Activated CD8-positive, alpha-beta memory T cell treated with anti-CD3 and anti-CD28 coated beads, Interleukin-2, amount 50 U/mL, for 24 hours (primary cell): ENCODE results near the gene PSEN2.

Source experiments
- DNase-seq: peaks from one replicate; pipeline ENCODE4 v3.0.0-alpha.2; 2020; ENCODE audit errors: extremely low read depth

The PSEN2 gene

DNA sequence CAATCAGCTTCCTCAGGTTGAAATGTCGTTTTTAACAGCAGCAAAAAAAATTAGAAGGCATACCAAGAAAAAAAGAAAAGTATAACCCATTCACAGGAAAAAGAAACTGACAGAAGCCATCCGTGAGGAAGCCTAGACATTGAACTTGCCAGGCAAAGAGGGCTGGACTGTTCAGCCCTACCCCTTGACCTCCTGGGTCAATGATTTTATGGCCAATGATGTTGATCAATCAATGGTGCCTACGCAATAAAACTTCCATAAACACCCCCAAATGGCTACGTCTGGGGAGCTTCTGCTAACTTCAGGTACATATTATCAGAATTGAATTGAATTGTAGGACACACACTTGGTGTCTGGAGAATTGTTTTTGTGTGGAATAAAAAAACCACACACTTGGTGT lies 4.8 kb upstream of the PSEN2 start:
- no peak for DNase-seq

DNA sequence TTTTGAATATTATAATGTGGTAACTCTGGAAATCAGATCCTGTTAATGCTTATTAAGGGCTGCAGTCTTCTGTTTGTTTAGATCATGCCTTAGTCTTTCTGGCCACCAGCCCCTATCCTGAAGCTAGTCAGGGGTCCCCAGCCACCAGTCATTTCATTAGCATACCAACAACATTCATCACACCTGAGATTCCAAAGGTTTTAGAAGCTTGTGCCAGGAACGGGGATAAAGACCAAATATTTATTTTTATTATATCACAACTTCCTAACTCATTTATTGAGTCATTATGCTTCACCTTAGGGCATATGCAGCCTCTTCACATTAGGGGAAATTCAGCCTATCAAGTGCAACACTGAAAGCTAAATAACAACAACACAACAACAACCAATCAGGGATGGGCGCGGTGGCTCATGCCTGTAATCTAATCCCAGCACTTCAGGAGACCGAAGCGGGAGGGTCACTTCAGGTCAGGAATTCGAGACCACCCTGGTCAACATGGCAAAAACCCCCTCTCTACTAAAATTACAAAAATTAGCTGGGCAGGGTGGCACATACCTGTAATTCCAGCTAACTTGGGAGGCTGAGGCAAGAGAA lies 2.9 kb upstream of the PSEN2 start:
- DNase-seq = no peak

DNA sequence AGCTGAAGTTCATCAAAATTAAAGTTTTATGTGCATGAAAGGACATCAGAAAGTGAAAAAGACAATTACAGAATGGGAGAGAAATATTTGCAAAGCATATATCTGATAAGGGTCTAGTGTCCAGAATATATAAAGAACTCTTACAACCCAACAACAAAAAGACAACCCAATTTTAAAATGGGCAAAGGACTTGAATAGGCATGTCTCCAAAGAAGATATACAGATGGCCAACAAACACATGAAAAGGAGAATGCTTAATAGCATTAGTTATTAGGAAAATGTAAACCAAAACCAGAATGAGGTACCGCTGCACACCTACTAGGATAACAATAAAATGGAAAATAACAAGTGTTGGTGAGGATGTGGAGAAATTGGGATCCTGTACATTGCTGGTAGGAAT lies 1.7 kb upstream of the PSEN2 start:
- DNase-seq = no peak

DNA sequence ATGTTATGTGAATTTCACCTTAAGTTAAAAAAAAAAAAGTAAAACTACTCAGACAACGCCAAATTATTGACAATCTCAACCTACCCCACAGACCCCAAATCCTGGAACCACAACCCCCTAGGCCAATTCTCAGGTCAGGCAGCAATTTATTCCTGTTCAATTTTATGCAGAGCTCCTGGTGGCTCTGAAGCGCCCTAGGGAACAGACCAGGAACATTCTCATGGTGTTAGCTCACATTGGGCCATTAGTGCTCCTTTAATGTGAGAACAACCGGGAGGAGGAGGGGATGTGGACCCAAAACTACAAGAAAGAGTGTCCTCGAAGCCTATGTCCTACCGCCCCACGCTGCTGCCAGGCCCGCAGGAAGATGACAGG lies 403 bp upstream of the PSEN2 start:
- no peak for DNase-seq

DNA sequence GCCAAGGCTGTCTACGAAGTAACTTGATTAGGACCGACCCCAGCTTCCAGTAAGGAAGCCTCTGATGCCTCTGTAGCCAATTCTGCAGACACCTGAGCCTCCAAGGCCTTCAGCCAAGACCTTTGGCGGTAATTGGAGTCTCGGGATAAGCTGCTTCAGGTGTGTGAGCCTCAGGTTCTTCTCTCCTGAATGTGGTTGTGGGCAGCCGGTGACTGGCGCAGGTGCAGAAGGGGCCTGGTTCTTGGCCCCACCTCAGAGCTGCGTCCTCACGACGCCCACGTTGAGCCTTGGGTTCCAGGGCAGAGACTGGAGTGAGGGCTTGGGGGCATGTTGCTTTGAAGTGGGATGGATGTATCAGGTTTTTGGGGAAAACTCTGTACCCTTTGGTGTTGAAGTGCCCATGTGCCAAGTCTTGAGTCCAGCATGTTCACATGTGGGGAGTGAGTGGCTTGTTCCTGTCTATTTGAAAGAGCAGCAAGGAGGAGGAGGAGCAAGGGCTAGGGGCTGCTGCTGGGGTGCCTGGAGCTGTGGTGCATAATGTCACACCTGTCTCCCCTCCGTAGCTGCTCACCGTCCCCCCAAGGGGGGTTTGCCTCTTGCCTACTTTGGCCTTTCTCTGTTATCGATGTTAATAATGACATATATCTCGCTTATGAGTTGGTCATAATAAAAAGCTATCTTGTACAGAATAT lies 1.4 kb downstream of the PSEN2 start:
- DNase-seq = no peak

DNA sequence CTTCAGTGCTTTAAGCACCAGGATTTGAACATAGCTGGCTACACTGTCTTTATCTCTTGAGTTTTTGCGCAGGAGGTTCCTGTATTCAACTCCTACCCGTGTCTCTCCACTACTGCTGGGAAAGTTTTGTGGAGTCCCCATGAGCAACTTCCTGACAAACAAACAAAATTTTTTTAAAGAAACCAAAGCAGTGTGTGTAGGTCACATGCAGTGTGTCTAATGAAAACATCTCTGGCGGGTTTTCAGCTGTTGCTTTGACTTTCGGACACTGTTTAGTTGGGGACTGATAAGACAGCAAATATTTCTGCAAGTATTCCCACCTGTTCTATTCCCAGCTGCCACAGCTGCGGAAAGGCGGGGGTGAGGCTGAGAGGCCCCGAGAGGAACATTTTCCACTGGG lies 2.0 kb downstream of the PSEN2 start:
- DNase-seq = no peak

DNA sequence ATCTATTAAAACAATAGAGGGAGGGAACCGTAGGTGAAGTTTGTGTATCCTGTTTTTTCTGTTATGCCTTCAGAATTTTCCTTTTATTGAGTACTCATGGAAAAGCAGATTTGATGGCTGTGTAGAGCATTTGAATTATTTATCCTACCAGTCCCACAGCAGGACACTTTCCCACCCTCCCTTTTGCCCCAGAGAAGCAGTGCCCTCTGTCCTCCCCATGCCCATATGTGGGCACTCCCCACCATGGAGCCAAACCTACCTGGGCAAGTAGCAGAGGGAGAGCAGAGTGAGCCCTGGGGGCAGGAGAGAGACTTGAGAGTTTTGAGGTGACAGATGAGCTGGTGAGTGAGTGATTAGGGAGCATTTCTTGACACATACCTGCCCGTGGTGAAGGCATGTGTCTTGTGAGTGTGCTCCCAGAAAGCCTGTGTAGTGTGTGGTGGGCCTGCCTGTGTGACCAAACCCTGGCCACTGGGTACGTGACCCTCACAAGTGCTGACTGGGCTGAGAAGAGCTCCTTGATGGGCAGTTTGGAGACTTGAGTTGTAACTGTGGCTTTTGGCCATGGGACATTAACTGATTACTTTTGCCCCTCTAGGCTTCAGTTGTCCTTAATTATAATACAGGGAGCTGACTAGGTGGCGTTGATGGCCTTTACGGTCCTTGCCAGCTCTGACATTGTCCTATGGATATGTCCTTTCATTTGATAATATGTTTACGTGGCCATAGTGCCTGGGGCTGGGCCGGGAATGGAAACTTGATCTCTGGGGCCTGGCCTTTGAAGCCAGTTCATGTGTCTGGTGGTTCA lies 3.6 kb downstream of the PSEN2 start:
- no peak for DNase-seq

DNA sequence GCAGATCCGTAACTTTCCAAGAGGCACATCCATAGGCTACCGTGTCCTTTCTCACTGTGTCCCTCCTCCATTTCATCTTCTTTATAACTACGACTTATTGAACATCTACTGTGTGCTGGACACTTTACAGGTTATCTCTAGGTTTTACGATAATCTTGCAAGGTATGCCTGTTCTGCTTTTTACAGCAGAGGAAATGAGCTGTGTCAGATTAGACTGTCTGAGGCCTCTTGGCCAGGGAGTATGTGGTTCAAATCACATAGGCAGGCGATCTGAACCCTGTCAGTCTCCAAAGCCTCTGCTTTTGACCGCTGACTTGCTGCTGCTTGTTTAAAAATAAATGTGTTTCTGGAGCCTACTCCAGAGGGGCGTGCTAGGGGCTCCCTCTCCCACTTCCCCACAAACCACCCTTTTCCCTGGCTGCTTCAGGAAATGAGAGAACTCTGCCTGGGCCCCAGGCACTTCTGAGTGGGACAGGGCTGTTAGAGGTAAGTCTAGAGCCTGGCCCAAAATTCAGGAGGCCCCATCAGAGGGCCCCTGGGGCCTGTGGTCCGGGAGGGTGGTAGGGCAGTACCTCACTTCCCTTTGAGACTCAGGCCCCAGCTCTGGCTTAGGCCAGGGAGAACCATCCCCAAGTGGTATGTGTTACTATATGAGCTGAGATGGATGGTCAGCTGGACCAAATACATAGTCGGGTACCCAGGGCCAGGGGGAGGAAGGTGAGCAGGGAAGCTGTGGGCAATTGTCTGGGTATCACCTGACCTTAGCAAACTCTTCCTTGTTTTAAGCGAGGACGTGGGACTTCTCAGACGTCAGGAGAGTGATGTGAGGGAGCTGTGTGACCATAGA lies 4.4 kb downstream of the PSEN2 start:
- no peak for DNase-seq

DNA sequence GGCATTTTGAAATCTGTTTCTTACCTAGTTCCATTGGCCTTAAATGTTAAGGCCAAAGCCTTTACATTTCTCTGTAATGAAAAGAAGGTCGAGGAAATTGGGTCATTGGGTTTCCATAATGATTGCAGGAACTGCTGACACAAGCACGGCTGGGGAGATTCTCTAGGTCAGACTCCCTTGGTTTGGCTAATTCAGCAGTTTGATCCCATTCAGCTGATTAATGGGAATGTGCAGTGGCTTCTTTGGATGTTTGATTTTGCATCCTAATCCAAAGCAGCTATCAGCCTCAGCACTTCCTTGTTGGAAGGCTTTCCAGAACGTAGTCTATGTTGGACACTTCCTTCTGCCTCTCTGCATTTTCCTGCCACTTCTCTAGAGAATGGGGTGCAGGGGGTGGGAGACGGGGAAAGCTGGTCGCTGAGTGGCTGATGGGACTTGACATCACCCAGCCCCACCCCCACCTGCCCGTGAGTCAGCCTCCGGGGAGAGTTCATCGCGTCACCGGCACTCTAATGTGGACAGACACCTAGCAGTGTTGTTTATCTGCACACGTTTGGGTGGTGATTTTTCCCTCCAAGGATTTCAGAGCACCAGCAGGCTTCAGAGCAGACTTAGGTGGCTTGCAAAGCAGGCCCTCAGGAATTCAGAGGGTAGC lies 5.4 kb downstream of the PSEN2 start:
- no peak for DNase-seq

DNA sequence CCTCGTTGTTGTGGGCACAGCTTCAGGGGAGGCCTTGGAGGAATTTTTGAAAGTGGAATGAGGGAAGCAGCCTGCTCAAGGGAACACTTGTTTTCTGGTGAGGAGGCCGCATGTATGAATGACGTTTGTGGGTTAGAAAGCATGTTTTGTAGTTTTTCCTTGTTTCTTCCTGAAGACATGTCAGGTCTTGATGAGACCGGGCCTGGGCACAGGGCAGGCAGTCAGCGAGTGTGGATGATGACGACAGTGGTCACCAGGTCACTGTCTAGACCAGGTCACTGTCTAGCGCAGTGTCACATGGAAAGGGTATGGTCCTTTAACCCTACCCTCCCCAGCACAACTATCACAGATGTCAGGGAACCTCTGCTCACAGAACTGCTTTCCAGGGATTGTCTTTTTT lies 7.3 kb downstream of the PSEN2 start:
- no peak for DNase-seq

DNA sequence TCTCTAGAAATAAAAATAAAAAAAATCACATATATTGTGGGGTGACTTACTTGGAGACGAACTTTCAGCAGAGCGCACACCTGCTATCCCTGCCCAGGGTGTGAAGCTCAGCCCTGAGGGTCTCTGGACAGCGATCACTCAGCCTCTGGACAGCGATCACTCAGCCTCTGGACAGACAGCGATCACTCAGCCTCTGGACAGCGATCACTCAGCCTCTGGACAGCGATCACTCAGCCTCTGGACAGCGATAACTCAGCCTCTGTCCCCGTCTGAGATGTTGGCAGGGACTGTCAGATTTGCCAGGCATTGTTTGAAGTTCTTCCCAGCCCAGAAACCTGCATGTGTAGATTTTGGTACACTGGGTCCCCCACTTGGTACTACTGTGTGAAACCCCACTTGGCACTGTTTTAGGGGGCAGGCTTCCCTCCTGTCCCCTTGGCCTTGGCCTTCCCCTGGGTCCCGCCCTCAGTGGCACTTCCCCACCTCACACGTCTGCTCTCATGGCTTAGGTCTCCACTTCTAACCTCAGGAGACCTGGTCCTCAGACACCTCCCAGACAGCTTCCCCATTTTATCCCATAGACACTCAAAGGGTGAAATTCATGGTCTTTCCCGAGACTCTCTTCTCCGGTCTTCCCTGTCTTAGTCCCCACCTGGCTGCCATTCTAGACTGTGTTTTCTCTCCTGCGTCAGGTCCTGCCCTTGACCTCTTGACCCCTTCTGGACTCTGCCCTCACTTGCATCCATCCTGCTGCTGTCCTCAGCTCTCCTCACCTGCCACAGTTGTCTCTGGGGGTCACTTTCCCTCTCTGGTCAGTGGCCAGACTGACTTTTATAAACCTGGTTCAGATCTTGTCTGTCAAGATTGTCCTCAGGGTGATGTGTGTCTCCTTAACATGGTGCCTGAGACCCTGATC lies 10.2 kb downstream of the PSEN2 start:
- DNase-seq = no peak

DNA sequence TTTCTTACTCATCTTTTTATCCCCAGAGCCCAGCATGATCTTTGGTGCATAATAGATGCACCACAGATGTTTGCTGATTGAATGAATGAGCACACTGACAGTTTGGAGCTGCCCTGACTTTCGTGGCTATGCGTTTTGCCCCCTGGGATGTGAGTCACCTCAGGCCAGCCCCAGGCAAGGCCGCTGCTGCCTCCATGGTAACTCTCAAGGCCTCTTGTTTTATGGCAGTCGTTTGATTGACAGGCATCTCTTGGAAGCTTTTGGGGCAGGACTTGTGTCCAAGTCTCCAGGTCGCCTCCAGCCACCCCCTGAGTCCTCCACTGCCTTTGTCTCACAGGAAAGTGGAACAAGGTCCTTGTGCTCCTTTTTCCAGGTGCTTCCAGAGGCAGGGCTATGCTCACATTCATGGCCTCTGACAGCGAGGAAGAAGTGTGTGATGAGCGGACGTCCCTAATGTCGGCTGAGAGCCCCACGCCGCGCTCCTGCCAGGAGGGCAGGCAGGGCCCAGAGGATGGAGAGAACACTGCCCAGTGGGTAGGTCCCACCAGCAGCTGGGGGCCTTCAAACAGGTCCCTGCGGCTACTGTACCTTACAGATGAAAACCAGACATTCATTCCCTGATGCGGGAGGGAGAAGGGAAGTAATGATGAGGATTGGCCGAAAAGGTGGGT lies 11.2 kb downstream of the PSEN2 start:
- DNase-seq = no peak

DNA sequence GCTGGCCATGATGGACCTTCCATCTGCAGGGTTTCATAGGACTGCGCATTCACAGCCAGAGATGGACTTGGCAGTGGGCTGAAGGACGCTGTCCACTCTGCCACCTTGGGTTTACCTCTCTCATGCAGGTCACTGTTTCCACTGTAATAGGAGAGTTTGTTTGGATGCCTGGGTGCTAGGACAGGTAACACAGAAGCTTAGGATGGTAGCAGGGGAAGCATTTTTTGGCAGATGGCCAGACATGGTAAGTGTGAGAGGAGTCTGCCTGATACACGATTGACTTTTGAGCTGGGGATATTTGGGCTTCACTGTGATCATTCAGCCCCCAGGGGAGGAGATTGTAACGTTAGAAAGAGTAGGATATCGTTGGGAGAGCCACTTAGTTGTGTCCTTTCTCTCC lies 11.8 kb downstream of the PSEN2 start:
- no peak for DNase-seq

DNA sequence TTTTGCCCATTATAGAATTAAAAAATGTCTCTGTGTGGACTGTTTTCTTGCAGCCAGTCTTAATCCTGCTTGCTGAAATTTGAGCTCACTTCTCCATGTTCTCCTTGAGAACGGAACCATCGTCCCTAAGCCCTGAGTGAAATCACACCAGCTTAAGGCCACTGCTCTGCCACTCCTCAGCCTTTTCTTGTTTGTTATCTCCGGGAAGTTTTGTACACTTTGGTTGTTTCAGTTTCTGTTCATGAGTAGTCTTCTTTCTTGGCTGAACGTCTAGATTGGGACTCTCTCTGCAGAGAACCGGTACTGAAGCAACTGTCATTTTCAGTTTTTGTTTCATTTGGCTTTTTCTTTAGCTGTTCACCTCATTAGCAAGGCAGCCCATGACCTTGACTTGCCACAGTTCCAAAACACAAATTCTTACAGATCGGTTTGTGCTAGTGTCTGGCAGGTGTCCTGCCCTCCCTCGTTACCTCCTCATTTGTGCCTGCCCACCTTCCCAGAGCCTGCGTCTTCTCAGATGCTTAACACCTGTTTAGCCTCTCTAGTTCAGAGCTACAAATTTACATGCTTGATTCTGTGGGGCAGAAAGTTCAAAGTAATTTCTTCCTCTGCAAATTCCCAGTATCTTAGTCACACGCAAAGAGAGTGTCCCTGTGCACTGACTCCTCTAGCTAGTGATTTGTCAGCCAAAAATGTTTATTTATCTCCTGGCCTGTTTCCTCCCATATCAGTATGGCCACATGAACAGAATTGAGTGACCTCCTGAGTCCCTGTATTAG lies 12.4 kb downstream of the PSEN2 start:
- no peak for DNase-seq

DNA sequence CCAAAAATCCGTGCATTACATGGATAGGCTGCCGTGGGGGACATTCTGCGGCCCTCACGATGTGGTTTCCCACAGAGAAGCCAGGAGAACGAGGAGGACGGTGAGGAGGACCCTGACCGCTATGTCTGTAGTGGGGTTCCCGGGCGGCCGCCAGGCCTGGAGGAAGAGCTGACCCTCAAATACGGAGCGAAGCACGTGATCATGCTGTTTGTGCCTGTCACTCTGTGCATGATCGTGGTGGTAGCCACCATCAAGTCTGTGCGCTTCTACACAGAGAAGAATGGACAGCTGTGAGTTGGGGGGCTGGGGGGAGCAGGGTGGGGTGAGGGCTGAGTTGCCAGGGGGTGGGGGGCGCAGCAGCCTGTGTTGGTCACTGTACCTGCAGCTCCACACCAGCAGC lies 13.2 kb downstream of the PSEN2 start:
- no peak for DNase-seq

DNA sequence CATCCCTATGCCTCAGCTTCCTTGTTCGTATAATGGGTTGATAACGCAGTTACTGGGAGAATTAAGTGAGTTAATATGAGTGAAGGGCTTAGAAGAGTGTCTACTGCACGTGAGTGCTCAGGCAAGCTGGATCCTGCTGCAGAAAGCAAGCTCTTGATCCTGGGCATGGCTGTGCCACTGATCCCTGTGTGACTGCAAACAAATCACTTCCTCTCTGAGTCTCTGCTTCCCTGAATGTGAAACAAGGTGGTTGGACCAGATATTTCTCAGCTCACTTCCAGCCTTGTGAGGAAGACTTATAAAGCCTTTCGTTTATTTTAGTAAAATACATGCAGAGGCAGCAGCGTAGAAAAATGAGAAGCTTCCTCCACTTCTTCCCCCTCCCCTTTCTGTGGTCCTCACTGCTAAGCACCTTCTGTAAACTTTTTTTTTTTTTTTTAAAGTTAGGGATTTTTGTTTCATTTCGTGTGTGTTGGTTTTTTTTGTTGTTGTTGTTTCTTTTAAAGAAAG lies 13.8 kb downstream of the PSEN2 start:
- no peak for DNase-seq

DNA sequence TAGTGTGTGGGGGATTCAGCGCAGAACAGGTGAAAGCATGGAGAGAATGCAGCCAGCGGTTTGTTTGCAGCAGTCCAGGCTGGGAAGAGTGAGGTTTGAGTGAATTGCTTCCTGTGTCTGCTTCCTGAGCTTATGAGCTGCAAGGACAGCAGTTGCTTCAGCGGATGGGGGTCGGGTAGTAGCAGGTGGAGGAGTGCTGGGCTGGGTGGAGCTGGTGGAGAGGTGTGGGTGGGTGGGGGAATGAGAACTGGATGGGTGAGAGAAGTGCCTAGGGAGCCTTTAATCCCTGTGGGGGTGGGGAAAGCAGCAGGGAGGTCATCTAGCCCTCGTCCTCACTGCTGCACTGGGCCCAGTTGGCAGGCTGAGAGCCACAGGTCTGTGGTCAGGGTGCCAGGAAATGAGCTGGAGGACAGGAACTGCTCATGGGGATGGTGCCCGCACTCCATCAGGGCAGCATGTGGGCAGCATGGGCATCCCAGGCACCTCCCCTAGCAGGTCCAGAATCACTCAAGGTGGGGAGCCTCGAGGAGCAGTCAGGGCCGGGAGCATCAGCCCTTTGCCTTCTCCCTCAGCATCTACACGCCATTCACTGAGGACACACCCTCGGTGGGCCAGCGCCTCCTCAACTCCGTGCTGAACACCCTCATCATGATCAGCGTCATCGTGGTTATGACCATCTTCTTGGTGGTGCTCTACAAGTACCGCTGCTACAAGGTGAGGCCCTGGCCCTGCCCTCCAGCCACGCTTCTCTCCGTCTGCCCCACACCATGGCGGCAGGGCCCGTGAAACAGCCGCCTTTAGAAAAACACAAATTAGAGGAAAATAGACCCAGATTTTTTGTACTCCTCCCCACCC lies 14.8 kb downstream of the PSEN2 start:
- DNase-seq = no peak
